IMR-90 (cell line): ENCODE measurements around the gene STAT3.

Experiments used
- MAFK ChIP-seq: IDR thresholded peaks from 2 replicates; pipeline ENCODE4 v1.6.1; 2012; ENCODE audit warnings: low read depth, low read length, improper control_type of control experiment
- MAZ ChIP-seq: IDR thresholded peaks from 2 replicates; pipeline ENCODE4 v1.6.1; 2012; ENCODE audit warnings: low read depth, mild to moderate bottlenecking, low read length, improper control_type of control experiment, moderate library complexity, borderline replicate concordance
- POLR2A ChIP-seq: IDR thresholded peaks from 2 replicates; pipeline ENCODE4 v1.6.1; 2012; ENCODE audit warnings: mild to moderate bottlenecking, low read depth, low read length
- RCOR1 ChIP-seq: IDR thresholded peaks from 2 replicates; pipeline ENCODE4 v1.6.1; 2012; ENCODE audit warnings: mild to moderate bottlenecking, low read length, improper control_type of control experiment; ENCODE audit not compliant: insufficient replicate concordance
- TF ChIP-seq, protein P1 (sequence below): conservative IDR thresholded peaks from 2 replicates; pipeline ENCODE4 v1.5.1; 2012; ENCODE audit warnings: mild to moderate bottlenecking, low read depth, low read length, improper control_type of control experiment

DNA sequence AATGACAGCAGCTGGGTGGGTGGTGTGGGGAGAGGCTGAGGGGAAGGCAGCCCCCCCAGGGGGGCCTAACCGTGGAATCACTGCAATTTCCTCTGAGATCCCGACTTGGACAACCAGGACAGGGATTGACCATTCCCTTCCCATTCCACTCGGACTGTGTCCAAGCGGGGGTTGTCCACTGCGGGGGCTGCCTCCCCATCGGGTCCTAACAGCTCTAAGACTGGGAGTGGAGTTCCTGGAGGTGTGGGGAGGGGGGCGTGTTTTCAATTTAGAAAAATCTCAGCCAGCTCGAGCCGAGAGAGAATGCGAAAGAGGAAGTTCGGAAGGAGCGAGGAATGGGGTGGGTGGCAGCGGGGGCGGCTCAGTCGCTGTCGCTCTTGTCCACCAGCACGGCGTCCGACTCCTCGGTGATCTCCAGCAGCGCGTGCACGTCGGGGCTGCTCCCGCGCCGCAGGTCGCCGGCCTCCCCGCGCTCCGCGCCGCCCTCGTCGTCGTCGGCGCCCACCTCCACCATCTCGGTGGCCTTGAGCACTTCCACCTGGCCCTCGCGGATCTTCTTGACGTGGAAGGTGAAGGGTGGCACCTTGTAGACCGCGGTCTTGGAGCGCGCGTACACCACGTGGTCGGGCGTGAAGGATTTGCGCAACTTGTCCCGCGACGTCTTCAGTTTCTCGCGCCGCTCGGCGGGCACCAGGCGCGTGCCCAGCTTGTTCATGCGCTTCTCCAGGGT, 16.2 kb upstream of the STAT3 start:
- TF ChIP-seq, protein P1, sequence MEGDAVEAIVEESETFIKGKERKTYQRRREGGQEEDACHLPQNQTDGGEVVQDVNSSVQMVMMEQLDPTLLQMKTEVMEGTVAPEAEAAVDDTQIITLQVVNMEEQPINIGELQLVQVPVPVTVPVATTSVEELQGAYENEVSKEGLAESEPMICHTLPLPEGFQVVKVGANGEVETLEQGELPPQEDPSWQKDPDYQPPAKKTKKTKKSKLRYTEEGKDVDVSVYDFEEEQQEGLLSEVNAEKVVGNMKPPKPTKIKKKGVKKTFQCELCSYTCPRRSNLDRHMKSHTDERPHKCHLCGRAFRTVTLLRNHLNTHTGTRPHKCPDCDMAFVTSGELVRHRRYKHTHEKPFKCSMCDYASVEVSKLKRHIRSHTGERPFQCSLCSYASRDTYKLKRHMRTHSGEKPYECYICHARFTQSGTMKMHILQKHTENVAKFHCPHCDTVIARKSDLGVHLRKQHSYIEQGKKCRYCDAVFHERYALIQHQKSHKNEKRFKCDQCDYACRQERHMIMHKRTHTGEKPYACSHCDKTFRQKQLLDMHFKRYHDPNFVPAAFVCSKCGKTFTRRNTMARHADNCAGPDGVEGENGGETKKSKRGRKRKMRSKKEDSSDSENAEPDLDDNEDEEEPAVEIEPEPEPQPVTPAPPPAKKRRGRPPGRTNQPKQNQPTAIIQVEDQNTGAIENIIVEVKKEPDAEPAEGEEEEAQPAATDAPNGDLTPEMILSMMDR, result no peak
- TF ChIP-seq POLR2A (no peak), MAZ (no peak), MAFK (no peak), RCOR1 (no peak)
